H54 (cell line): ENCODE results near the gene MRPL40.

Source experiments
- DNase-seq: peaks from one replicate; pipeline ENCODE4 v3.0.0; 2011; ENCODE audit warnings: low spot score, mixed read lengths; ENCODE audit not compliant: insufficient read length
- FAIRE-seq: peaks from 3 replicates; lab custom pipeline; 2011; peaks lifted over from hg19 to GRCh38; lab: Jason Lieb, UNC
- POLR2A ChIP-seq: IDR thresholded peaks from 2 replicates; pipeline ENCODE4 v1.6.1; 2011; ENCODE audit warnings: low read depth, mild to moderate bottlenecking, low read length

Gene MRPL40

DNA sequence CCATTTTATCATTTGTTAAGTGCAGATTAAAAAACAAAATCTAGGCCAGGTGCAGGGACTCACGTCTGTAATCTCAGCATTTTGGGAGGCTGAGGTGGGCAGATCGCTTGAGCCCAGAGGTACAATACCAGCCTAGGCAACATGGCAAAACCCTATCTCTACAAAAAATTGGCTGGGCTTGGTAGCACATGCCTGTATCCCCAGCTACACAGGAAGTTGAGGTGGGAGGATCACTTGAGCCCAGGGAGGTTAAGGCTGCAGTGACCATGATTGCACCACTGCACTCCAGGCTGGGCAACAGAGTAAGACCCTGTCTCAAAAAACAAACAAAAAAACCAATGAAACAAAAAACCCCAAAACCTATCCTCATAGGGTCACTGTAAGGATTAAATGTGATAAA is 33.7 kb upstream of the MRPL40 start:
- TF ChIP-seq POLR2A: no peak
- FAIRE-seq (no peak), DNase-seq (no peak)

DNA sequence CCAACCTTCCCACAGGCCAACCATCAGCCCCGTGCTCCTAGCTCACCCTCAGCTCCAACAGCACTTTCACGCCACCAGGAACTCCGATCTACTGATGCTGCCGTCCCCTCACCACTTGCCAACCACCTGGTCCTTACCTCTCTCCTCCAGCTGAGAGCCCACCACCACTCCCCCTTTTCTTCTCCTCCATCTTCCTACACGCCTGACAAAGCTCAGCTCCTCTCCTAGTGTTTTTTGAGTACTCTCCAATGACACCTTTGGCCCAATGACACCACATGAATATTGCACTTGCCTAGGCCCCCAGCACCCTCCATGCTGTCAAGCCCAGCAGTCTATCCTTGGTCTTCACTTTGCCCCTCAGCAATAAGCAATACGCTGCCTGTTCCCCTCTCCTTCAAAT is 31.5 kb upstream of the MRPL40 start:
- DNase-seq (no peak), FAIRE-seq (no peak)
- no peak for TF ChIP-seq POLR2A

DNA sequence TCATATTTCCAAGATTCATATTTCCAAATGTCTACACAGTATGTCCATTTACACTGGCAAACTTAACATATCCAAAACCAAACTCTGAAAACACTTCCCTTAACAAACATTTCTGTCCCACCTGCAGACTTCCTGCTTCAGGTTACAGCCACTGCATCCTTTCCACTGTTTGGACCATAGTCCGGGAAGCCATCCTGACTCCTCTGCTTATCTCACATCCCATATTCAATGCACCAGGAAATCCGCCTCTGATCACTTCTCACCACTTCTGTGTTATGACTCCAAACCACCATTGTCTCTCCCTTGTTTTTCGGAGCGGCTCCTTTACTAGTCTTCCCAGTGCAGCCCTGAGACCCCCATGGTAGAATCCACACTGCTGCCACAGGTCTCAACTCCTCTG is 30.9 kb upstream of the MRPL40 start:
- FAIRE-seq (no peak), DNase-seq (no peak)
- no peak for TF ChIP-seq POLR2A

DNA sequence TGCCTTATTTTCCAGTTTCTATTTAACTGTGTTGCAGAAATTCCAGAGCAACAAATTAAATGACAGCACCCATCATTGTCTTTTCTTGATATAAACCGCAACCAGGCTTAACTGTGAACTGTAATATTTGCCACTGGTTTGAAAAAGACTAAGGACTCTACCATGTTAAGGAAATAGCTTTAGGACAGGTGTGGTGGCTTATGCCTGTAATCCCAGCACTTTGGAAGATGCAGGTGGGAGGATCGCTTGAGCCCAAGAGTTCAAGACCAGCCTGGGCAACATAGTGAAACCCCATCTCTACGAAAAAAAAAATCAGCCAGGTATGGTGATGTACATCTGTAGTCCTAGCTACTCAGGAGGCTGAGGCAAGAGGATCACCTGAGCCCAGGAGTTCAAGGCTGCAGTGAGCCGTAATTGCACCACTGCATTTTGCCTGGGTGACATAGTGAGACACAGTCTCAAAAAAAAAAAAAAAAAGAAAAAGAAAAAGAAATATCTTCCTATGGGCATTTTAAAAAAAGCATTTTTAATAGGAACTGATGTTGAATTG is 29.6 kb upstream of the MRPL40 start:
- TF ChIP-seq POLR2A: no peak
- FAIRE-seq: no peak
- no peak for DNase-seq

DNA sequence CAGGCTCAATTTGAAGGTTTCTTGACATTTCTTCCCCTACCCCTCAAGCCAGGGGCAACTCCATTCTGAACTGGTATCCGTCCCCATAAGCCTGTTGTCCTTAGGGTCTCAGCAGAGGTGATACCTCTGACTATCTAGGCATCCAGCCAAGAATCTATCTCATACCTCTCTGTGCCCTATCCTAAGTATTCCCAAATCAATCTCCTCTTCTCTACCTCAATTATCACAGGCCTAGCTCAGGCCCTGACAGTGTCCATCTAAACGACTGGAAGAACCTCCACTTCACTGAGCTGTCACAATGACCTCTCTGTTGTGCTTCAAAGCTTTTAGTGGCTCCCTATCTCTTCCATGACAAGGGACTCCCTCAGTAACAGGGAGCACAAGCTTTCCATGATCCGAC is 27.7 kb upstream of the MRPL40 start:
- no peak for TF ChIP-seq POLR2A
- FAIRE-seq (no peak), DNase-seq (no peak)

DNA sequence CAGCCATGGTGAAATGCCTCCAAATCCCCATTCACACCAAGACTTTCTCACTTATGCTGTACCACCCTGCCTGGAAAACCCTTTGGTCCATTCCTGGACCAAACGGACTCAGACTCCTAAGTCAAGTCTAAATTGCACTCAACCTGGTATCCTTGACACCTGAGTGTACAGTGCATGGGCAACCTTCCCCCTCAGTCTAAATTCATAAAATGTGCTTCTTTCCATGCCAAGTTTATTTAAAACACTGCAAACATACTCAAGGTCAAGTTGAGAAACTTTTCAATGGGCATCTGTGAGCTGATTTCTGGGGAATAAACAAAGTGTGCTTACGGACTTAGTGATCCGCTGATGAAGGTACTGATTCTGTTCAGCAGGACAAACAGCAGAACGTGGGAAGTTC is 27.2 kb upstream of the MRPL40 start:
- no peak for TF ChIP-seq POLR2A
- DNase-seq (no peak), FAIRE-seq (no peak)

DNA sequence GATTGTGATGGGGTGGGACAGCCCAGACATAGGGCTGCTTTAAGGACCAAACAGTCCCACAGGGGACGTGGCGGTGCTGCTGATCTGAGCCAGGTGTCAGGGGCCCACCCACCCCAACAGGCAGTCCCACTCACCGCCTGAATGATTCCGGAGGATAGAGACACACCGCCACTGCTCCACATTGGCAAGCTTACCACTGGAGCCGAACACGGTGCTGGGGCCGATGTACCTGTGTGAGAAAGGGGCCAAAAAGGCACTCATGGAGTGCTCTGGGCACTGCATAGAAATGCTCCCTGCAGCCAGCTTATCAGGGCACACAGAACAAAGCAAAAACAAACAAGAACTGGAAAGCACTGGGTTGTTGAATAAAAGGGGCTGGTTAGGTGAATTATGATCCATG is 26.7 kb upstream of the MRPL40 start:
- no peak for TF ChIP-seq POLR2A
- DNase-seq: no peak
- no peak for FAIRE-seq

DNA sequence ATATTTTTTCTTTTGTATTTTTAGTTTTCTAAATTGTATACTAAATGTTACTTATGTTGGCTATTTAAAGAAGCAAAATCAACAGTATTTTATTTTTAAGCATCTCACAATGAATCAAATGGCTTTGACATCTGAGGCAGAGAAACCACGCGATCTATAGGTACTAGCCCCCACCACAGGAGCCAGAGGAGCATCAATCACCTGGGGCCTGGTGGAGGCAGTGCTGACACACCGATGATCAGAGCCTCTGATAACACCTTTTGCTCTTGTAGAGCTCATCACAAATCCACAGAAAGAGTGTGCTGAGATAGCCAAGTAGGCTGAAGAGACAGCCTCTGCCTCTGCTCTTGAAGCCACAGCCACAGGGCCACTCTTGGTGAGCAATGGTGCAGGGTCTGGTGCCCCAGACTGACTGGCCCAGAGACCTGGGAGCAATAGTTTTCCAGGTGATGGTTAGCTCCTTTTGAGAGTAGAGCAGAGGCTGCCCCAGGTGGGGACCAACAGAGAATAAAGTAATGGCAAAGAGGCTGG is 26.0 kb upstream of the MRPL40 start:
- DNase-seq (no peak), FAIRE-seq (no peak)
- TF ChIP-seq POLR2A: no peak

DNA sequence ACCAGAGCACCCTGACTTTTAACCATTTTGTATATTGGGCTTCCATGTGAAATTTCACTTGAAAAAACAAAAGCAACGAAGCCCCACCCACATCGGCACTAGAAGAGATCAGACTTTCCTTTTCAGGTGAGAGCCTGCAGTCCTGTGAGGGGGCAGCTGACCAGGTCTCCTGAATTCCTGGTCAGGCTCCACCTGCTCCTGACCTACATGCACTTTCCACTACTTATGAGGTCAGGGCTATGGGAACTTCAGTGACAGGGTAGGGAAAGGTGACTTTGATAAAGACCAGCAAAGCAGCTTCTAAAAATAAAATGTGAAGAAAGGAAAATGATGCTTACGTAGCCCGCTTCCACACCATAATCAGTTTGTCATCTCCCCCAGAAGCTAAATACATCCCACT is 25.5 kb upstream of the MRPL40 start:
- no peak for FAIRE-seq
- DNase-seq: no peak
- no peak for TF ChIP-seq POLR2A

DNA sequence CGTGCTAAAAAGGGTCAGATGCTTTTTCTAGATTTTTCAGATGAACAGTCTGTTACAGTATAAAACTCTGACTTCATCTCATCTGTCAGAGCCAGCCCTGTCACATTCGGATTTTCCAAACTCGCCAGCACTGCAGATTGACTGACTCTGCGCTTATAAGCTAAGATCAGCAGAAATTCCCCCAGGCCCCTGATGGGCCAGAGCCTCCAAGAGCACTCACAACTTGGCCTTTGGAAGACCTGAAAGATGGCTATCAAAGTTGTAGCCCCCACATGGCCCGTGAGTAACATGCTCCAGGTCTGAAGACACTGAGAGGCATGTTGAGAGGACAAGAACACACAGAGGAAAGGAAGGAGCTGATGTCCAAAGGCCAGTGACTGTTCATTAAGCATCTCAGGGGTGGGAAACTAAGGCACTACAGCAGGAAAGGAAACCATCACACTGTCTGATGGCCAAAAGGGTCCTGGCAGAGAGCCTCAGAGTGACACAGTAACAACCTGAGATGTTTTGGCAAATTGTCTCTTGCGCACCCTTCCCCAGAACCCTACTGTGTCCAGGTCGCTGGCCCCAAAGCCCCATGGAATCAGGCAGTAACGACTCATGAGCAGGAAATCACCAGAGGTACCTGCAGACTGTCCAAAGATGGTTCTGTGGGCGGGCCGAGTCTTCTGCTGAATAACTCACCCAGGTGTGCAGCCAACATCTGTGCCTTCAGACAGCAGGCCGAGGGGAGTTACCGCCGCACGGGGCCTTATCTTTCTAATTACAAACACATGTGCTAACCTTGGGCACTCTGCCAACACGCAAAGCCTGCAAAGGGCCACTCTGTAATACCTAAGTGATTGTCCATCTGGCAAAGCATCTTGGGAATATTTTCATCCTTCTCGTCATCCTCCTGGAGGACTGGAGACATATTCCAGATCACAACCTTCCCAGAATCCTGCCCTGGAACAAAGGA is 24.4 kb upstream of the MRPL40 start:
- DNase-seq: no peak

DNA sequence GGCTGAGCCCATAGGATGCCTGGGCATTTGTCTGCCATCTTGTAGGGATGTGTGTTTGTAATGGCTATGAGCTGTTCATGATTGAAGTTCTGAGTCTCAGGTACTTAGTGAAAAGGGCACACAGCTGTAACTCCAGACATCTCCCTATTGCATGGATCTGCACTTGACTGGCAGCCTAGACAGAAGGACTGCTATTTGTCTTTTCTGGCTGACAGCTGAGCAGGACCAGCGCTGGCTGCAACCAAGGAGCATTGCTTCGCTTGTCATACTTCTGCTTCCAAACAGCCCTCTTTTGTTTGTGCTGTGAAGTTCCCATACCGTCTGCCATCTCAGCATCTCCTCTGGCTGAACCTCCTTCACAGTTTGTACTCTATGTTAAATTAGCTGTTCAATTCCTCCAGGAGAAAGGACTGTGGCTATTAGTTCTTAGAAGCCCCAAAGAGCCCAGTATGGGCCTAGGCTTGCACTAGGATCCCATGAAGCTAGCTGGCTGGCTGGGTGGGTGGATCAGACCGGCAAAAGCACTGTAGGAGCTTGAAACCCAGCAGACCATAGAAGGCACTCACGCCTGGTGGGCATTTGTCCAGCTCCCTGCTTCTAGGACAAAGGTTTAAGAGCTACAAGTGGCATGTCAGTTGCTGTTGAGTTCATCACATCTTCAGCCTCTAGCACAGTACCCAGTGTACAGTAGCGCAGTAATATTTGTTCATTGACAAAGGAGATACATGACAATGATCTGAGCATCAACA is 21.2 kb upstream of the MRPL40 start:
- FAIRE-seq: no peak
- no peak for DNase-seq
- no peak for TF ChIP-seq POLR2A

More for the DNA sequence above, 24.4 kb upstream of the MRPL40 start:
- TF ChIP-seq POLR2A: no peak
- no peak for FAIRE-seq

DNA sequence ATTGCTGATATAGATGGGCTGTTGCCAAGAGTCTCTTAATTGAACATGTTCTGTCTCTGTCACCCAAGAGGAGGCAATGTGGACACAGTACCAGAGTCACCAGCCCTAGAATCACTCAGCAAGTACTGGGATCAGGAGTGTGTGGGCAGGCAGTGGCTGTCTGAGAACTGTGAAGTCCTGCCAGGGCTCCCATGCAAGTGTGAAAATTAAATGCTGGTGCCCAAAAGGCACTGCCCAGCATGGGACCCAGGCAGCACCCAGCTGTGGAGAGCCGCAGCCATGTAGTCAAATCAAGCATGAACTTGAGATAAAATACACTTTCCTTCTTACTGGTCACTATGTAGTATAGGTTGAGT is 20.7 kb upstream of the MRPL40 start:
- FAIRE-seq: no peak
- DNase-seq: no peak
- TF ChIP-seq POLR2A: no peak

DNA sequence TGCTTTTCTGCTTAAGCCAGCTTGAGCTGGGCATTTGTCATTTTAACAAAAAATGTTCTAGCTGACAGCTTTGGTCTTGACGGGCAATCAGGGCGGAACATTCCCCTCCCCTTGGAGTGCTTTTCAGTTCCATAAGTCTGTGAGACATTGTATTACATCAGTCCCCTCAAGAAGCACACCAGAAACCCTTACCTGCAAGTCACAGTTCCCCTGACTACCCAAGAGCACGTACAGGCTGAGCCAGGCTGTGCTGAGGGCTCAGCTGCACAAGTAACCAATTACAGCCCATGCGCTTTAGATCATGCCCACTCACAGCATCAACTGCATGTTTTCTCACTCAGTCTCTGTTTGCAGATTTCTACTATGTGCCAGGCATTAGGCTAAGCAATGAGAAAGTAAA is 19.9 kb upstream of the MRPL40 start:
- DNase-seq (no peak), FAIRE-seq (no peak)
- no peak for TF ChIP-seq POLR2A

DNA sequence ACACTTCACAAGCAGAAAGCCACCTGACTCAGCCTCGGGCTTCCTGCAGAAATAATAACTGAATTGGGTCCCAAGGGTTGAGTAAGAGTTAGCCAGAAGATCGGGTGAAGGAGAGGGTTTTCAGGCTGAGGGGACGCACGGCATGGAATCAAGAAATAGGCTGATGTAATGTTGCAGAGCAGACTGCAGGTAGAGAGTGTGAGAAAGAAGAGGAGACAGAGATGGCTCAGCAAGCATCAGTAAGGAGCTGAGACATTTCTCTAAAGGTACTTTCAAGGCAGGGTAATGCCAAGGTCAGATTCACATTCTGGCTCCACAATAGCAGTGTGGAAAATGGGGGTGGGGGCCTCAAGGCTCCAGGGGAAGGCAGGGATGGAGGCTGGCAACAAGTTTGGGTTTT is 19.4 kb upstream of the MRPL40 start:
- DNase-seq (no peak), FAIRE-seq (no peak)
- TF ChIP-seq POLR2A: no peak

DNA sequence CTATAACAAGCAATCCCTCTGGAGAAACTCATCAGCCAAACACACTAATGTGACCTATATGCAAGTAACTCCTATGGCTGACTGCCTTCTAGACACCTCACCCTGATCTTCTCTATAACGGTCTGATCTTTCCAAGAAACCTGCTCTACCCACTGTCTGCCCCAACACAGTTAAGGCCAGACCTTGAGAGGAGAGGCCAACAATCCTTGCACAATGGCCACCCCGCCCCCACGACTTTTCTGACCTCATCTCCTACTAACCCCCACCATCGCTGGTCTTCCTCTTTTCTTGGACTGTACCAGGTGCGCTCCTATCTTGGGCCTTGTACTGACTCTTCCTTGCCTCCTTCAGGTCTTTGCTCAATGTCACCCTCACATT is 13.3 kb upstream of the MRPL40 start:
- FAIRE-seq: no peak

More for the DNA sequence above, 13.3 kb upstream of the MRPL40 start:
- TF ChIP-seq POLR2A: no peak
- DNase-seq: no peak
